Panc1 (cell line): Measurements from ENCODE around the gene PHACTR2. TPM values are rescaled to one million over a fixed set of nuclear protein-coding genes. Genes with fewer than 3 reads are reported as not detected.

Experiments used
- ATAC-seq: fragments of 200-7000 bp; cut with Tn5 transposase; 2 replicates; pipeline ENCODE4 v1.9.1; 2020; ENCODE audit warnings: mild to moderate bottlenecking, moderate library complexity
- BruUV-seq: library from RNA; stranded (reverse); fragments of 400-500 nt; replicated peaks from 2 replicates; lab custom pipeline; 2021; lab: Mats Ljungman, UMichigan
- CTCF ChIA-PET: fragments of 300-600 bp; sonication (Branson Sonifier 250); formaldehyde crosslinking; loops from one replicate; lab custom pipeline; 2022; ENCODE audit warnings: antibody characterized with exemption; lab: Charles Lee
- POLR2A ChIA-PET: fragments of 300-600 bp; sonication (Branson Sonifier 250); formaldehyde crosslinking; loops from one replicate; lab custom pipeline; 2022; ENCODE audit warnings: antibody characterized with exemption; lab: Charles Lee
- DNase-seq: peaks from one replicate; pipeline ENCODE4 v3.0.0-alpha.2; 2010; ENCODE audit warnings: low read depth, low spot score
- H3K27ac ChIP-seq: 2 replicates; pipeline ENCODE4 v1.5.1; 2011; ENCODE audit warnings: mild to moderate bottlenecking, low read length, inconsistent platforms
- H3K27me3 ChIP-seq: fragments of 200-500 bp; sonication (Bioruptor generic); 2 replicates; pipeline ENCODE4 v1.6.0; 2014; ENCODE audit warnings: low read length, inconsistent platforms; ENCODE audit not compliant: control insufficient read depth, insufficient read depth
- H3K36me3 ChIP-seq: fragments of 200-500 bp; sonication (Bioruptor generic); 2 replicates; pipeline ENCODE4 v1.5.1; 2014; ENCODE audit warnings: inconsistent platforms, mild to moderate bottlenecking, low read length, moderate library complexity; ENCODE audit not compliant: control insufficient read depth, insufficient read depth
- H3K4me1 ChIP-seq: 2 replicates; pipeline ENCODE4 v1.5.1; 2011; ENCODE audit warnings: inconsistent platforms, mild to moderate bottlenecking, low read length, moderate library complexity; ENCODE audit not compliant: control insufficient read depth, insufficient read depth
- H3K4me3 ChIP-seq, 2 experiments: 2 replicates each; pipeline ENCODE4 v1.5.1; 2011 to 2012; ENCODE audit warnings: low read depth in 2 of 2, low read length in 2 of 2, mild to moderate bottlenecking in 2 of 2, inconsistent platforms in 1 of 2, moderate library complexity in 1 of 2
- H3K9me3 ChIP-seq: fragments of 200-500 bp; sonication (Bioruptor generic); 2 replicates; pipeline ENCODE4 v1.5.1; 2014; ENCODE audit warnings: low read depth, mild to moderate bottlenecking, inconsistent platforms, low read length, moderate library complexity; ENCODE audit not compliant: control insufficient read depth, insufficient read depth
- CTCF ChIP-seq: fragments of 450-650 bp; IDR thresholded peaks from 2 replicates; pipeline ENCODE4 v1.5.1; 2017; ENCODE audit warnings: mild to moderate bottlenecking
- POLR2AphosphoS5 ChIP-seq: IDR thresholded peaks from 2 replicates; pipeline ENCODE4 v1.6.1; 2012; ENCODE audit warnings: mild to moderate bottlenecking, low read depth, low read length, moderate library complexity
- REST ChIP-seq, 2 experiments: IDR thresholded peaks; 2 replicates each; pipeline ENCODE4 v1.6.1; 2011 to 2012; ENCODE audit warnings: low read depth in 2 of 2, control low read depth in 1 of 2, low read length in 1 of 2, mild to moderate bottlenecking in 1 of 2, moderate library complexity in 1 of 2; ENCODE audit not compliant: insufficient read depth in 1 of 2
- SIN3A ChIP-seq: IDR thresholded peaks from 2 replicates; pipeline ENCODE4 v1.6.1; 2012; ENCODE audit warnings: low read depth, mild to moderate bottlenecking, low read length, moderate library complexity, borderline replicate concordance; ENCODE audit not compliant: insufficient read depth
- TCF7L2 ChIP-seq: IDR thresholded peaks from 2 replicates; pipeline ENCODE4 v1.6.1; 2011; ENCODE audit warnings: mild to moderate bottlenecking, low read depth, low read length, inconsistent platforms
- in situ Hi-C: cut with HindIII; loops from 2 replicates; pipeline ENCODE4 v1.10.0; 2016; ENCODE audit warnings: low sequenced_read_pairs, low pct_unique_long_range_greater_than_20kb
- intact Hi-C: fragments of 100-400 bp; cut with micrococcal nuclease; formaldehyde crosslinking; loops from one replicate; pipeline ENCODE4 v1.10.0; 2022; ENCODE audit not compliant: unreplicated experiment
- total RNA-seq: library from RNA; stranded (reverse); gene quantifications from one replicate; pipeline ENCODE4 v1.2.1, GENCODE V29; 2021; ENCODE audit not compliant: unreplicated experiment

Gene PHACTR2
- total RNA-seq, 1 experiment from 2014 or later = 59.9 TPM

GRCh38 chr6:143810745-143811144 lies 133.0 kb downstream of the PHACTR2 start:
- in situ Hi-C loops = no loop called here

GRCh38 chr6:143811501-143812157 lies 133.9 kb downstream of the PHACTR2 start:
- TF ChIP-seq SIN3A = no peak
- no peak for TF ChIP-seq REST (IDR thresholded peaks at IDR 0.05; ENCODE audit: insufficient read depth in 1 of 2, low read depth in 2 of 2, low read length in 1 of 2)
- no peak for TF ChIP-seq TCF7L2
- TF ChIP-seq POLR2AphosphoS5 = no peak
- TF ChIP-seq CTCF = no peak
- no TSS peak for BruUV-seq
- ChIA-PET CTCF (no interaction called here), POLR2A (no interaction called here)
- no peak overlapping the region for H3K27ac ChIP-seq
- intact Hi-C loops (no loop called here), in situ Hi-C loops (no loop called here)
- H3K4me3 ChIP-seq = no peak overlapping the region
- H3K36me3 ChIP-seq = peaks cover 5% of the 10 kb centered on the region; the same call in 1 of the 2 replicates
- DNase-seq (no peak), ATAC-seq (no peak)
- no peaks in the 10 kb centered on the region for H3K4me1 ChIP-seq
- H3K9me3 ChIP-seq = no peaks in the 10 kb centered on the region
- no peaks in the 10 kb centered on the region for H3K27me3 ChIP-seq

More at GRCh38 chr6:143810745-143811144, 133.0 kb downstream of the PHACTR2 start:
- no peaks in the 10 kb centered on the region for H3K4me1 ChIP-seq
- CTCF ChIA-PET = no interaction called here
- H3K36me3 ChIP-seq = peaks cover 5% of the 10 kb centered on the region; the same call in 1 of the 2 replicates
- POLR2A ChIA-PET = no interaction called here
- intact Hi-C loops = no loop called here
- H3K27ac ChIP-seq = no peak overlapping the region
- DNase-seq = no peak
- BruUV-seq = no TSS peak
- no peak overlapping the region for H3K4me3 ChIP-seq
- TF ChIP-seq REST (IDR thresholded peaks at IDR 0.05; ENCODE audit: insufficient read depth in 1 of 2, low read depth in 2 of 2, low read length in 1 of 2) (no peak), SIN3A (no peak), POLR2AphosphoS5 (no peak), TCF7L2 (no peak), CTCF (no peak)
- no peaks in the 10 kb centered on the region for H3K9me3 ChIP-seq
- ATAC-seq = no peak
- no peaks in the 10 kb centered on the region for H3K27me3 ChIP-seq
